Mesothelial cell of epicardium (in vitro differentiated cells): ENCODE results near the gene GGA1. TPM values are rescaled to one million over a fixed set of nuclear protein-coding genes. Genes with fewer than 3 reads are reported as not detected.

Experiments
- DNase-seq, 2 experiments: peaks; one replicate each; pipeline ENCODE4 v3.0.0; 2021; ENCODE audit warnings: low spot score in 2 of 2; ENCODE audit not compliant: unreplicated experiment in 2 of 2
- H3K27ac Mint-ChIP-seq: 2 replicates; pipeline ENCODE4 v1.8.0; 2021; ENCODE audit warnings: mixed read lengths
- H3K27me3 Mint-ChIP-seq: 2 replicates; pipeline ENCODE4 v1.8.0; 2021; ENCODE audit warnings: low read depth, mixed read lengths
- H3K36me3 Mint-ChIP-seq: 2 replicates; pipeline ENCODE4 v1.8.0; 2021; ENCODE audit warnings: mixed read lengths
- H3K4me1 Mint-ChIP-seq: 2 replicates; pipeline ENCODE4 v1.8.0; 2021; ENCODE audit warnings: mixed read lengths
- H3K4me3 Mint-ChIP-seq: 2 replicates; pipeline ENCODE4 v1.8.0; 2021; ENCODE audit warnings: mild to moderate bottlenecking, moderate library complexity, mixed read lengths
- H3K9me3 Mint-ChIP-seq: 2 replicates; pipeline ENCODE4 v1.8.0; 2021; ENCODE audit warnings: mixed read lengths
- CTCF ChIP-seq: fragments of 200-600 bp; sonication (generic); IDR thresholded peaks from one replicate; pipeline ENCODE4 v1.5.0; 2021; ENCODE audit warnings: antibody characterized with exemption; ENCODE audit not compliant: unreplicated experiment
- total RNA-seq: library from RNA; stranded (reverse); gene quantifications from 3 replicates; pipeline ENCODE4 v1.2.1, GENCODE V29; 2021

Gene GGA1
- total RNA-seq, 1 donor from 2014 or later, result 107 TPM

GRCh38 chr22:37628830-37629229 lies 20.2 kb downstream of the GGA1 start:
- TF ChIP-seq CTCF, result no peak
- Mint-ChIP-seq H3K4me3 (no peak overlapping the region), H3K27ac (no peak overlapping the region), H3K36me3 (peaks cover 10% of the 10 kb centered on the region), H3K4me1 (peaks cover 10% of the 10 kb centered on the region), H3K27me3 (no peaks in the 10 kb centered on the region), H3K9me3 (no peaks in the 10 kb centered on the region)
- DNase-seq, result no peak

GRCh38 chr22:37629928-37630327 lies 21.3 kb downstream of the GGA1 start:
- DNase-seq, result no peak
- TF ChIP-seq CTCF, result no peak
- H3K27me3 Mint-ChIP-seq, result no peaks in the 10 kb centered on the region
- peaks cover 10% of the 10 kb centered on the region for H3K36me3 Mint-ChIP-seq
- no peak overlapping the region for H3K27ac Mint-ChIP-seq
- peaks cover 21% of the 10 kb centered on the region for H3K4me1 Mint-ChIP-seq
- H3K9me3 Mint-ChIP-seq, result no peaks in the 10 kb centered on the region
- no peak overlapping the region for H3K4me3 Mint-ChIP-seq

GRCh38 chr22:37630839-37631435 lies 22.3 kb downstream of the GGA1 start:
- TF ChIP-seq CTCF, result no peak

GRCh38 chr22:37631448-37632173 lies 23.0 kb downstream of the GGA1 start:
- H3K27ac Mint-ChIP-seq, result peak overlapping the region; percentile 39
- DNase-seq, result no peak
- no peak for TF ChIP-seq CTCF
- H3K36me3 Mint-ChIP-seq, result peaks cover 6% of the 10 kb centered on the region
- H3K4me3 Mint-ChIP-seq, result no peak overlapping the region
- H3K4me1 Mint-ChIP-seq, result peaks cover 22% of the 10 kb centered on the region
- H3K9me3 Mint-ChIP-seq, result no peaks in the 10 kb centered on the region
- no peaks in the 10 kb centered on the region for H3K27me3 Mint-ChIP-seq

More at GRCh38 chr22:37630839-37631435, 22.3 kb downstream of the GGA1 start:
- peaks cover 24% of the 10 kb centered on the region for H3K4me1 Mint-ChIP-seq
- H3K4me3 Mint-ChIP-seq, result no peak overlapping the region
- peaks cover 6% of the 10 kb centered on the region for H3K36me3 Mint-ChIP-seq
- peak overlapping the region; percentile 71 for H3K27ac Mint-ChIP-seq
- no peaks in the 10 kb centered on the region for H3K27me3 Mint-ChIP-seq
- DNase-seq, result no peak
- H3K9me3 Mint-ChIP-seq, result no peaks in the 10 kb centered on the region

- no peaks in the 10 kb centered on the region for H3K9me3 Mint-ChIP-seq
- DNase-seq, result no peak
- TF ChIP-seq CTCF, result no peak
- no peaks in the 10 kb centered on the region for H3K27me3 Mint-ChIP-seq
- H3K36me3 Mint-ChIP-seq, result peaks cover 6% of the 10 kb centered on the region
- H3K27ac Mint-ChIP-seq, result peak overlapping the region; percentile 39
- peaks cover 23% of the 10 kb centered on the region for H3K4me1 Mint-ChIP-seq
- no peak overlapping the region for H3K4me3 Mint-ChIP-seq
Measured at GRCh38 chr22:37632174-37633088, 23.8 kb downstream of the GGA1 start.
